Measurements from ENCODE around the gene GPR148. TPM values are rescaled to one million over a fixed set of nuclear protein-coding genes. Genes with fewer than 3 reads are reported as not detected.

The GPR148 gene
- total and polyA plus RNA-seq, 2 experiments from 2014 or later, result 0.16 TPM; not detected in 1

- Histone ChIP-seq H2AFZ (peak within 1 kb of the TSS; percentile 100), H3K27ac (ENCODE audit: low read depth) (no peak within 1 kb of the TSS), H3K27me3 (ENCODE audit: insufficient read depth) (peaks cover 42% of the 10 kb centered on the region), H3K4me2 (peak within 1 kb of the TSS; percentile 99), H3K79me2 (replicated peaks; ENCODE audit: insufficient read depth) (no peaks in the 10 kb centered on the region), H3F3A (replicated peaks; ENCODE audit: low read depth) (no peaks in the 10 kb centered on the region), H4K20me1 (replicated peaks; ENCODE audit: insufficient read depth) (no peaks in the 10 kb centered on the region; the same call in none of the 2 replicates), H3K9me2 (ENCODE audit: insufficient read depth) (no peaks in the 10 kb centered on the region), H3K4me3 (peak within 1 kb of the TSS; percentile 86), H3K4me1 (ENCODE audit: insufficient read depth) (peaks cover 10% of the 10 kb centered on the region), H3K36me3 (ENCODE audit: insufficient read depth) (no peaks in the 10 kb centered on the region)
- H3K27me3 Mint-ChIP-seq (ENCODE audit: insufficient read depth, low read depth, poor library complexity), result peaks cover 34% of the 10 kb centered on the region
- TF ChIP-seq POLR2AphosphoS5 (IDR thresholded peaks at IDR 0.05; ENCODE audit: low read depth), result 0 out of 2 replicates have a peak, but pooled peaks have one; percentile 17
- no peak for TF ChIP-seq EZH2phosphoT487 (IDR thresholded peaks at IDR 0.05; ENCODE audit: unreplicated experiment)
- peak; percentile 28 for TF ChIP-seq REST (IDR thresholded peaks at IDR 0.05; ENCODE audit: unreplicated experiment)
- H3K4me1 Mint-ChIP-seq, result peaks cover 16% of the 10 kb centered on the region
- peak; percentile 86 for DNase-seq (ENCODE audit: low spot score)
- no peaks in the 10 kb centered on the region; the same call in 2 of the 3 replicates for H3K36me3 Mint-ChIP-seq (ENCODE audit: low read depth)
- no peak within 1 kb of the TSS for H3K27ac Mint-ChIP-seq
- ATAC-seq, result peak; percentile 80
- H3K4me3 Mint-ChIP-seq, result peak within 1 kb of the TSS; percentile 88
- no peaks in the 10 kb centered on the region; the same call in 2 of the 3 replicates for H3K9me3 Mint-ChIP-seq
Observed at GRCh38 chr2:130755256-130756052, 26.6 kb downstream of the GPR148 start, which contains the start of gene AMER3. TSS of gene AMER3 (plus strand) at chr2:130755540. CDS start at chr2:130762073, 6,533 bp downstream.

GRCh38 chr2:130756053-130756873 lies 27.4 kb downstream of the GPR148 start:
- Mint-ChIP-seq H3K9me3 (no peaks in the 10 kb centered on the region; the same call in 2 of the 3 replicates), H3K27ac (no peak overlapping the region), H3K27me3 (ENCODE audit: insufficient read depth, low read depth, poor library complexity) (peaks cover 37% of the 10 kb centered on the region), H3K36me3 (ENCODE audit: low read depth) (no peaks in the 10 kb centered on the region; the same call in 2 of the 3 replicates), H3K4me3 (peak overlapping the region; percentile 88), H3K4me1 (peaks cover 16% of the 10 kb centered on the region)
- TF ChIP-seq REST (IDR thresholded peaks at IDR 0.05; ENCODE audit: unreplicated experiment) (peak; percentile 75), POLR2AphosphoS5 (IDR thresholded peaks at IDR 0.05; ENCODE audit: low read depth) (no peak), EZH2 (IDR thresholded peaks at IDR 0.05; ENCODE audit: low read depth, unreplicated experiment) (no peak), NANOG (IDR thresholded peaks at IDR 0.05; ENCODE audit: borderline replicate concordance) (no peak)
- peak; percentile 75 for DNase-seq (ENCODE audit: low spot score)
- Histone ChIP-seq H3K4me3 (peak overlapping the region; percentile 86), H3K27me3 (ENCODE audit: insufficient read depth) (peaks cover 42% of the 10 kb centered on the region), H3F3A (replicated peaks; ENCODE audit: low read depth) (no peaks in the 10 kb centered on the region), H2AFZ (peak overlapping the region; percentile 100), H3K9me2 (ENCODE audit: insufficient read depth) (no peaks in the 10 kb centered on the region), H4K20me1 (replicated peaks; ENCODE audit: insufficient read depth) (no peaks in the 10 kb centered on the region; the same call in none of the 2 replicates), H3K27ac (ENCODE audit: low read depth) (no peak overlapping the region), H3K79me2 (replicated peaks; ENCODE audit: insufficient read depth) (no peaks in the 10 kb centered on the region), H3K4me2 (peak overlapping the region; percentile 99), H3K36me3 (ENCODE audit: insufficient read depth) (no peaks in the 10 kb centered on the region), H3K4me1 (ENCODE audit: insufficient read depth) (peaks cover 10% of the 10 kb centered on the region)
- ATAC-seq, result peak; percentile 74

All from GM23338 (cell line).